Right lobe of liver (tissue), 6 donors: ENCODE data around the gene C1QTNF8. TPM values are rescaled to one million over a fixed set of nuclear protein-coding genes. Genes with fewer than 3 reads are reported as not detected.

ENCODE experiments used
- ATAC-seq, 4 donors: fragments of 200-7000 bp; cut with Tn5 transposase; one replicate each; pipeline ENCODE4 v1.9.1; 2020; ENCODE audit warnings: mild to moderate bottlenecking in 4 of 4, moderate library complexity in 4 of 4
- DNase-seq, 3 donors: peaks; one replicate each; pipeline ENCODE4 v3.0.0-alpha.2; 2020
- H3K27ac ChIP-seq, 3 donors: fragments of 200-600 bp; one replicate each; pipeline ENCODE4 v1.8.0; 2022
- H3K27me3 ChIP-seq, 2 donors: fragments of 200-600 bp; one replicate each; pipeline ENCODE4 v1.8.0; 2022
- H3K36me3 ChIP-seq, 4 donors: fragments of 200-600 bp; sonication (generic) in 1 of 4; one replicate each; pipeline versions ENCODE4 v1.5.1 to v1.8.0; 2017 to 2022; ENCODE audit warnings: control low read depth in 1 of 4
- H3K4me1 ChIP-seq, 4 donors: fragments of 200-600 bp; sonication (generic) in 1 of 4; one replicate each; pipeline versions ENCODE4 v1.5.1 to v1.8.0; 2017 to 2022; ENCODE audit warnings: control low read depth in 1 of 4
- H3K4me3 ChIP-seq, 3 donors: fragments of 200-600 bp; one replicate each; pipeline ENCODE4 v1.8.0; 2022
- H3K9me3 ChIP-seq, 4 donors: fragments of 200-600 bp; sonication (generic) in 1 of 4; one replicate each; pipeline versions ENCODE4 v1.5.1 to v1.8.0; 2017 to 2022; ENCODE audit warnings: control low read depth in 1 of 4
- POLR2A ChIP-seq: fragments of 450-650 bp; IDR thresholded peaks from one replicate; pipeline ENCODE4 v1.6.1; 2017; ENCODE audit warnings: antibody characterized with exemption, mild to moderate bottlenecking
- WGBS: methylation state at CpG from one replicate; pipeline ENCODE4 v1.1.6; 2018; ENCODE audit warnings: low coverage, low lambda C conversion rate; ENCODE audit not compliant: insufficient coverage; ENCODE audit errors: missing lambda C conversion rate; 5-methylcytosine and 5-hydroxymethylcytosine counted together
- intact Hi-C, 2 donors: fragments of 100-400 bp; cut with DNase I; formaldehyde crosslinking; loops; one replicate each; pipeline versions ENCODE4 v1.11.2 to v1.14.1; 2022
- total RNA-seq, 6 experiments: library from RNA; depleted of rRNA in 2 of 6; stranded (reverse); fragments of >200 nt in 2 of 6; fragmentation: NEBNext Ultra II Directional in 3 of 6; extraction: Animal tissue kit (Norgen Biotek cat#: 25700) in 3 of 6; gene quantifications; one replicate each; pipeline versions ENCODE4 v1.1.0 to v1.2.4, GENCODE V29; 2016 to 2023
- TF ChIP-seq, protein P1 (sequence below), 4 donors: fragments of 200-600 bp in 3 of 4; fragments of 450-650 bp in 1 of 4; IDR thresholded peaks; one replicate each; pipeline versions ENCODE4 v1.5.1 to v1.8.0; 2016 to 2022; ENCODE audit warnings: antibody characterized with exemption in 4 of 4, mild to moderate bottlenecking in 2 of 4
- donor health status: DM: no; HTN: yes; CAD: no.
- donor health status: DM: no; HTN: no; CAD: no.
- donor health status: DM: no; HTN: no; CAD: no.
- donor health status: DM: no; HTN: yes; CAD: no.
- donor health status: DM: no; HTN: yes; CAD: no.

C1QTNF8 gene
- total RNA-seq, 6 experiments from 2014 or later, result not detected

DNA sequence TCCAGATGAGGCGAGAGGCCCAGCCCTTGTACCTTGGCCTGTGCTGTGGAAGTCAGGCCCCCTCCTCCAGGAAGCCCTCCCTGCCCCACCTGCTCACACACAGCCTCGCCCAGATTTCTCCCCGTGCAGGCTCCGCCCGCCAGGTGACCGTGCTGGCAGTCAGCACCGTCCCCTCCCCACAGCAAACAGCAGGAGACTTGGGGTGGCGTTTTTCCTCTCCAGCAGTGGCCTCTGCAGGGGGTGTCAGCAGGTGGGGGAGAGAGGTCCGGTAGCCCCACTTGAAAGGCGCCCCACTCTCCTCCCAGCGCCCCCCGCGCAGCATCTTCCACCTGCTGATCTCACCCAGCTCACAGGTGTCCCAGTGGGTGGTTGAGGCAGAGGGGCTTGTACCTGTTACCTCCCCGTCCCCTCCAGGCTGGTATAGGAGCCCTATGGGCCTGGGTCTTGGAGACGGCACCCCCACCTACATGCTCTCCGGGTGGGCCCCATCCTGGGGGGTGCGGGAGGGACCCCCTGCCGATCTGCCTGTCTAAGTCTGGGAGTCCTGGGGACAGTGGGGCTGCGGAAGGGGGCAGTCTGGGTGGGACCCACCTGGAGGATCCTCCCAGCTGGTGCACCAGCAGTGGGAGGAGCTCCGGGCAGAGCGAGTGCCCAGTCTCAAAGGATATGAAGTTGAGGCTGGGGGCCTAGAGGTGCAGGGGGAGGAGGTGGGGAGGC, 4.2 kb upstream of the C1QTNF8 start:
- ATAC-seq, result no peak
- Histone ChIP-seq H3K4me1 (peaks cover 0 to 3% (median 0%) of the 10 kb centered on the region in 4 donors), H3K4me3 (no peak overlapping the region), H3K36me3 (no peaks in the 10 kb centered on the region), H3K27ac (no peak overlapping the region), H3K9me3 (no peaks in the 10 kb centered on the region), H3K27me3 (peaks cover 6 to 10% of the 10 kb centered on the region in 2 donors)
- no peak for DNase-seq
- 48% methylated on average over 11 of the region's 21 CpGs for WGBS
- TF ChIP-seq, protein P1, sequence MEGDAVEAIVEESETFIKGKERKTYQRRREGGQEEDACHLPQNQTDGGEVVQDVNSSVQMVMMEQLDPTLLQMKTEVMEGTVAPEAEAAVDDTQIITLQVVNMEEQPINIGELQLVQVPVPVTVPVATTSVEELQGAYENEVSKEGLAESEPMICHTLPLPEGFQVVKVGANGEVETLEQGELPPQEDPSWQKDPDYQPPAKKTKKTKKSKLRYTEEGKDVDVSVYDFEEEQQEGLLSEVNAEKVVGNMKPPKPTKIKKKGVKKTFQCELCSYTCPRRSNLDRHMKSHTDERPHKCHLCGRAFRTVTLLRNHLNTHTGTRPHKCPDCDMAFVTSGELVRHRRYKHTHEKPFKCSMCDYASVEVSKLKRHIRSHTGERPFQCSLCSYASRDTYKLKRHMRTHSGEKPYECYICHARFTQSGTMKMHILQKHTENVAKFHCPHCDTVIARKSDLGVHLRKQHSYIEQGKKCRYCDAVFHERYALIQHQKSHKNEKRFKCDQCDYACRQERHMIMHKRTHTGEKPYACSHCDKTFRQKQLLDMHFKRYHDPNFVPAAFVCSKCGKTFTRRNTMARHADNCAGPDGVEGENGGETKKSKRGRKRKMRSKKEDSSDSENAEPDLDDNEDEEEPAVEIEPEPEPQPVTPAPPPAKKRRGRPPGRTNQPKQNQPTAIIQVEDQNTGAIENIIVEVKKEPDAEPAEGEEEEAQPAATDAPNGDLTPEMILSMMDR (IDR thresholded peaks at IDR 0.05), result no peak
- TF ChIP-seq POLR2A, result no peak
- intact Hi-C loops, result no loop called here

DNA sequence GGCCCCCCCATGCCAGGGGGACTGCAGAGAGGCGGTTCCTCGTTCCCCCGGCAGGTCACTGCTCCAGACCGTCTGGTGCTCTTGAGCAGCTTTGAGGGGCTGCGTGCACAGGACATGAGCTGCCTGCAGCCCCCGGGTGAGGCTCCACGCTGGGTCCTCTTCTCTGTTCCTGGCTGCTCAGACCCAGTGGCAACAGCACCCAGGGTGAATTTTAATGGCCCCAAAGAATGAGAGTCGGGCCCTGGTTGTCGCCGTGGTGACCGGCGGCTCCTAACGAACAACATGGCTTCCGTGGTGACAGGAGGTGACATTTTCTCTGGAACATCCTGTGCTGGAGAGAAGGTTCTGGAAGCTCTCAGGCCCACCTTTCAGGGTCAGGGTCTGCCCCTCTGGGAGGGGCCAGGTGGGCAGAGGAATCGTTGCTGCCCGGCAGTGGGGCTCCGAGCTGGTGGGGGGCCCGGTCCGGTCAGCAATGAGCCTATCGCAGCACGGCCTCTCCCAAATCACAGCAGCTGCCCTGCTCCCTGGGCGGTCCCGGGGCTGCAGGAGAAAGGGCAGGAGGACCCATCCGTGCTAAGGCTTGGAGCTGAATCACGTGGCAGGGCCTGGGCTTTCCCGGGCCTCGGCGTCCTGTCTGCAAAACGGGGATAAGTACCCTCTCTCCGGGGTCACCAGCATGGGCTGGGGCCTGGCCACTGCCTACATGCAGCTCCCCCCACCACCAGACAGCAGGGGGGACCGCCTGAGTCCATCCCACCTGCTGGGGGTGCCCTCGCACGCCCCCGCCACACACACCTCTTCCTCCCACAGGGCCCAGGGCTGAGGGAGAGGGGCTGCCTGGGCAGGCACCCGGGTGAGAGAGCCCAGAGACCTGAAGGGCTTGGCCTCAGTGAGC, 3.4 kb upstream of the C1QTNF8 start:
- ATAC-seq (no peak), DNase-seq (no peak)
- Histone ChIP-seq H3K9me3 (no peaks in the 10 kb centered on the region), H3K27ac (no peak overlapping the region), H3K4me1 (peaks cover 0 to 3% (median 0%) of the 10 kb centered on the region in 4 donors), H3K27me3 (peaks cover 6 to 10% of the 10 kb centered on the region in 2 donors), H3K36me3 (no peaks in the 10 kb centered on the region), H3K4me3 (no peak overlapping the region)
- intact Hi-C loops, result no loop called here
- TF ChIP-seq, protein P1 (IDR thresholded peaks at IDR 0.05), result no peak
- no peak for TF ChIP-seq POLR2A
- WGBS, result 10% methylated on average over 2 of the region's 35 CpGs

DNA sequence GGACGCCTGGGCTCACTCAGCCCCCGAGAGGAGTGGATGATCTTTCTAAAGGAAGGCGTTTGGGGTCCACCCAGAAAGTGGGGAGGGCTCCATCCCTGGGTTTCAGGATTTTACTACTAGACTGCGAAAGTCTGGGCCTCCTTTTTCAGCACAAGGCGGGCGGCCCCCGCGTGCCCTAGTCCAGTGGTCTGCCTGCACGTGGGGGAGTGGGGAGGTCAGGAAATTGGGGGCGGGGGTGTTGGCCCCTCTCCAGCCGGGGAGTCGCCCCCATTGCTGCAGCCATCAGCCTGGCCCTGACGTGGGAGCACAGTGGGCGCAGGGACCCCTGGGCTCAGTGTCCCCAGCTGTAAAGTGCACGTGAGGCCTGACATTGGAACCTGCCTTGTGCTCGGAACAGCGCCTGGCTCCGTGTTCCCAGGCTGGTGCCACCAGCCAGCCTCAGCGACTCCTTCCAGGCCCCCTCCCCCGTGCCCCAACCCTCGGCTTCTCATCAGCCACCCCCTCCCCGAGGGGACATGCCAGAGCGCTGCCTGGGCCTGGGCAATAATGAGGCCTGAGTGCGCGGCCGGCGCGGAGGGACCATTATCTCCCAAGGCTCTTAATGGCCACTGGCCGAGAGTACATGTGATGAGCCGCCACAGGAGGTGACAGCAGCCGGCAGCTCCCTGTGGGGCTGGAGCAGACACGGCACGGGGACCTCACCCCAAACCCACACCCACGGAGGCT, 2.4 kb upstream of the C1QTNF8 start:
- Histone ChIP-seq H3K27me3 (peaks cover 5% of the 10 kb centered on the region in 2 donors), H3K36me3 (no peaks in the 10 kb centered on the region), H3K4me3 (no peak overlapping the region), H3K9me3 (no peaks in the 10 kb centered on the region), H3K27ac (no peak overlapping the region), H3K4me1 (peaks cover 0 to 3% (median 0%) of the 10 kb centered on the region in 4 donors)
- 50% methylated on average over 3 of the region's 34 CpGs for WGBS
- intact Hi-C loops, result no loop called here
- no peak for TF ChIP-seq POLR2A
- TF ChIP-seq, protein P1 (IDR thresholded peaks at IDR 0.05), result no peak
- ATAC-seq (no peak), DNase-seq (no peak)

DNA sequence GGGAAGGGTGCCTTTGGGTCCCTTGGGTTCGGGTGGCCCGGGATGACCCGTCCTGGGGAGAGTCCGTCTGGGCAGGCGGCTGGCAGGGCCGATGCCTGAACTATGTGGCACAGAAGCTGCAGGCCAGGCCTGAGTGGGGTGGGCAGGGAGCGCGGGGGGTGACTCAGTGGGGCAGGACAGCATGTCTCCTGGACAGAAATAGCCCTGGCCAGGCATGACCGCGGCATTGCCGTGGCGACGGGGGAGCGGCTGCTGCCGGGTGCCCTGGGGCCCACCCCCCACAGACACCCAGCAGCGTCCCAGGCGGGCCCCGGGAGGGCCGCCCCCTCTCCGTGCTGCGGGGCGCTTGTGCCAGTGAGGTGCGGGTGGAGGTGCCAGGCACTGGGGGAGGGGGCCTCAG, 1.8 kb upstream of the C1QTNF8 start:
- ATAC-seq, result no peak
- Histone ChIP-seq H3K27ac (no peak overlapping the region), H3K4me1 (no peaks in the 10 kb centered on the region), H3K4me3 (no peak overlapping the region), H3K36me3 (no peaks in the 10 kb centered on the region), H3K27me3 (no peaks in the 10 kb centered on the region), H3K9me3 (no peaks in the 10 kb centered on the region)
- no peak for DNase-seq
- WGBS, result no CpG with 5 or more reads among the region's 23 CpGs
- TF ChIP-seq, protein P1 (IDR thresholded peaks at IDR 0.05), result no peak
- TF ChIP-seq POLR2A, result no peak
- intact Hi-C loops, result no loop called here
